ENCODE data around the gene NUP93. TPM values are rescaled to one million over a fixed set of nuclear protein-coding genes. Genes with fewer than 3 reads are reported as not detected.

NUP93 gene
- total RNA-seq, 5 donors from 2014 or later (not counting 1 experiment from before 2014, with no cell fraction given) = 52.6 to 72.4 (median 60.5) TPM

DNA sequence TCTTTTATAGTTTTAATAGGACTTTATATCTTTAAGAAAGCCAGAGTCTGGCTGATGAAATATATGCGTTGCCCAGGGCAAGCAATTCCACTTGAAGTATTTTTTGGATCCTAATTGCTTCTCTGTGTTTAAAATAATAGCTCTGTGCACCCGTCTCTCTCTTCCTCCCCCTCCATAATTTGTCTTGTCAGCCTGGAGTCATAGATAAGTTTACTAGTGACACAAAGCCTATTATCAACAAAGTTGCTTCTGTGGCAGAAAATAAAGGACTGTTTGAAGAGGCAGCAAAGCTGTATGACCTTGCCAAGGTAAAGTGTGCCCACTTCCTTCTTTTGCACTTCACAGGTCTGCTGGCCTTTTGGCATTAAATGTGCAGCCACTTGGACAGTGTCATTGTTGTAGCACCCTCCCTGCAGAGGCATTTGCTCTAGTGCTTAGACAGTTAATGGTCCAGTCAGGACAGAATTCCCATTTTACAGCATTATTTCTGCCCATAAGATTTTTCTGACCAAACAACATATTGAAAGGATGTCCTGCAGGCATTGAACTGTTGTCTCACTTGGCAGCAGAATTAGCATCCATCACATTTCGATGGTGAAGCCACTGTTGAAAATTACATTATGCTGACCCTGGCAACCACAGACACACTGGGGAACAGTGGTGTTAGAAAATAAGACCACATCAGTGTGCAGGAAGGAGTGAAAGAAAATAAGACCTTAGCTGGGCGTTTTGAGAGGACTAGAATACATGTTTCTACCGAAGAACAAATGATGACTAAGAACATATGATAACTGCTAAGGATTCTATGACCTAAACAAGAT is 106.7 kb downstream of the NUP93 start:
- no peaks in the 10 kb centered on the region for H3K27me3 ChIP-seq (replicated peaks in 1 of 2; ENCODE audit: control insufficient read depth in 2 of 2, extremely low read depth in 1 of 2, insufficient read depth in 2 of 2, low read length in 1 of 2)
- H3K27ac ChIP-seq (ENCODE audit: low read length) = no peak overlapping the region
- H3K9me3 ChIP-seq = no peaks in the 10 kb centered on the region
- POLR2A ChIA-PET = interaction anchor here in 1 of 2 donors (0.7 kb wide), 1 partner anchor 26 kb away, joined by 3 read pairs; no protein-coding TSS in a partner anchor
- CTCF ChIA-PET = no interaction called here
- H3K4me1 Mint-ChIP-seq = peaks cover 10 to 17% (median 10%) of the 10 kb centered on the region in 3 donors
- H3K4me1 ChIP-seq (ENCODE audit: control insufficient read depth in 1 of 2, extremely low read depth in 1 of 2, insufficient read depth in 2 of 2, low read length in 2 of 2) = peaks cover 0 to 3% of the 10 kb centered on the region in 2 experiments
- no peak for DNase-seq
- no peak for ATAC-seq (replicated peaks in 1 of 4)
- peaks cover 69% of the 10 kb centered on the region for H3K36me3 Mint-ChIP-seq
- H3K4me3 Mint-ChIP-seq = no peak overlapping the region
- H3K27ac Mint-ChIP-seq = peak overlapping the region in 1 of 2 donors; percentile 39
- peaks cover 22 to 89% of the 10 kb centered on the region in 2 donors for H3K36me3 ChIP-seq (ENCODE audit: control insufficient read depth in 2 of 2, extremely low read depth in 1 of 2, insufficient read depth in 1 of 2, low read length in 1 of 2)
- H3K4me3 ChIP-seq (ENCODE audit: control insufficient read depth in 1 of 2, extremely low read depth in 1 of 2, low read length in 1 of 2) = no peak overlapping the region
- no CpG with 5 or more reads among the region's 5 CpGs for WGBS (ENCODE audit: insufficient coverage)
- H3K27me3 Mint-ChIP-seq = no peaks in the 10 kb centered on the region
- H3K9me3 Mint-ChIP-seq = no peaks in the 10 kb centered on the region

DNA sequence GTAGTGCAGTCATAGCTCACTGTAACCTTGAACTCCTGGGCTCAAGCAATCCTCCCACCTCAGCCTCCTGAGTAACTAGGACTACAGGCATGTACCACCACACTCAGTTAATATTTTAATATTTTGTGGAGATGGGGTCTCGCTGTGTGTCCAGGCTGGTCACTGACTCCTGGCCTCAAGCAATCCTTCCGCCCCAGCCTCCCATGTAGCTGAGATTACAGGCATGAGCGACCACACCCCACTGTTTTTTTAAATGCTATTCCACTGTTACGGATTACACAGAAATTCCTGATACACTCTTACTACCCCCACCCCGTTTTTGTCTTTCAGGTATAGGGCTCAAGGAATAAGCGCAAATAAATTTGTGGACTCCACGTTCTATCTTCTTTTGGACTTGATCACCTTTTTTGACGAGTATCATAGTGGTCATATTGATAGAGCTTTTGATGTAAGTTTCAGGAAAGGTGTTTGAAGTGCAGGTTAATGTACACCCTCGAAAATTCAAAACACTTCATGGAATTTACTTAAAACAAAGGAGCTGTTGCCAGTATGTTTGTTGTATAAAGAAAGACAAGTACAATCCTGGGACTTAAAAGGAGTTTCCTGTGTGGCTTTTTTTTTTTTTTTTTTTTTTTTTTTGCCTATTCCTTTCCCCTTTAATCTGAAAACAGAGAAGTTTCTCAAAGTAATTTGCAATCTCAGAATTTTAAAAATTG is 108.9 kb downstream of the NUP93 start:
- ATAC-seq (replicated peaks in 1 of 4) = no peak
- Histone ChIP-seq H3K36me3 (ENCODE audit: control insufficient read depth in 2 of 2, extremely low read depth in 1 of 2, insufficient read depth in 1 of 2, low read length in 1 of 2) (peaks cover 14 to 89% of the 10 kb centered on the region in 2 donors), H3K4me1 (ENCODE audit: control insufficient read depth in 1 of 2, extremely low read depth in 1 of 2, insufficient read depth in 2 of 2, low read length in 2 of 2) (peaks cover 0 to 3% of the 10 kb centered on the region in 2 experiments), H3K27ac (ENCODE audit: low read length) (no peak overlapping the region), H3K4me3 (ENCODE audit: control insufficient read depth in 1 of 2, extremely low read depth in 1 of 2, low read length in 1 of 2) (no peak overlapping the region), H3K27me3 (replicated peaks in 1 of 2; ENCODE audit: control insufficient read depth in 2 of 2, extremely low read depth in 1 of 2, insufficient read depth in 2 of 2, low read length in 1 of 2) (no peaks in the 10 kb centered on the region), H3K9me3 (no peaks in the 10 kb centered on the region)
- no peaks in the 10 kb centered on the region for H3K9me3 Mint-ChIP-seq
- CTCF ChIA-PET = interaction anchor here (0.5 to 0.9 kb wide), 3 partner anchors 25 to 238 kb away, joined by 3 to 4 read pairs (median 3); no protein-coding TSS in a partner anchor
- no peak overlapping the region for H3K4me3 Mint-ChIP-seq
- WGBS (ENCODE audit: insufficient coverage) = 100% methylated on average over 4 of the region's 9 CpGs
- POLR2A ChIA-PET = no interaction called here
- peaks cover 65% of the 10 kb centered on the region for H3K36me3 Mint-ChIP-seq
- no peak overlapping the region for H3K27ac Mint-ChIP-seq
- no peak for DNase-seq
- peaks cover 10 to 17% (median 10%) of the 10 kb centered on the region in 3 donors for H3K4me1 Mint-ChIP-seq
- no peaks in the 10 kb centered on the region for H3K27me3 Mint-ChIP-seq

DNA sequence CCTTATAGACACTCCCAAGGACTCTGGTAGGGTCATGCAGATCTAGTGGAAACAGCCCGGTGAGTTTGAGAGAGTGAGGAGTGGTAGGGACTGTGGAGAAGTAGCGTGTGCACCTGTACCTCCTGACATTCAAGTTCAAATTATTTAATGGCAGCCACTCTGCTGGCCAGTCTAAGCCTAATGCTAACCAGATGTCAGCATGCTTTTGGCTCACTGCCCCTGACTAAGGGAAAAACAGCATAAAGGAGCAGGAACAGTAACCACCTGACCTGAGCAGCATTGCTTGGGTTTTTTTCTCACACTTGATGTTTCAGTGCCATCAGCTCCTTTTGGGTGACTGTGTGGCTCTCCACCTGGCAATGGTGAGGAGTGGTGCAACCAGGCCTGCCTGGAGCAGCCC is 111.3 kb downstream of the NUP93 start:
- CTCF ChIA-PET = no interaction called here
- POLR2A ChIA-PET = no interaction called here
- DNase-seq (no peak), ATAC-seq (replicated peaks in 1 of 4) (no peak)
- H3K4me3 ChIP-seq (ENCODE audit: control insufficient read depth in 1 of 2, extremely low read depth in 1 of 2, low read length in 1 of 2) = no peak overlapping the region
- Mint-ChIP-seq H3K9me3 (no peaks in the 10 kb centered on the region), H3K36me3 (peaks cover 69% of the 10 kb centered on the region), H3K4me3 (no peak overlapping the region), H3K27me3 (no peaks in the 10 kb centered on the region), H3K27ac (no peak overlapping the region), H3K4me1 (peaks cover 10 to 17% (median 10%) of the 10 kb centered on the region in 3 donors)
- H3K27ac ChIP-seq (ENCODE audit: low read length) = no peak overlapping the region
- peaks cover 0 to 3% of the 10 kb centered on the region in 2 experiments for H3K4me1 ChIP-seq (ENCODE audit: control insufficient read depth in 1 of 2, extremely low read depth in 1 of 2, insufficient read depth in 2 of 2, low read length in 2 of 2)
- H3K36me3 ChIP-seq (ENCODE audit: control insufficient read depth in 2 of 2, extremely low read depth in 1 of 2, insufficient read depth in 1 of 2, low read length in 1 of 2) = peaks cover 5 to 76% of the 10 kb centered on the region in 2 donors
- WGBS (ENCODE audit: insufficient coverage) = 100% methylated on average over 2 of the region's 2 CpGs
- no peaks in the 10 kb centered on the region for H3K9me3 ChIP-seq
- H3K27me3 ChIP-seq (replicated peaks in 1 of 2; ENCODE audit: control insufficient read depth in 2 of 2, extremely low read depth in 1 of 2, insufficient read depth in 2 of 2, low read length in 1 of 2) = no peaks in the 10 kb centered on the region

DNA sequence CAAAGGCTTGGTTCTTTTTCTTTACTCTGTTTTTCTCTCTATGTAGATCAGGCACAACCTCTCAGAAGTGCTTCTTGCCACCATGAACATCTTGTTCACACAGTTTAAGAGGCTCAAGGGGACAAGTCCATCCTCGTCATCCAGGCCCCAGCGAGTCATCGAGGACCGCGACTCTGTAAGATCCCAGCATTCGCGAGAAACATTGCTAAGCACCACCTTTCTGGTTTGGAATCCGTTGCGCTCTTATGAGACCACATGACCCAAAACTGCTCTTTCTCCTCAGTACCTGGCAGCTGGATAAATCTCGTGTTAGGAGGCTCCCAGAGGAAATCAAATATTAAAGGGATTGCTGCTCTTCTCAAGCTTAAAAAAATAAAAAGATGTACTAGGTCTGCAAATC is 111.7 kb downstream of the NUP93 start:
- Histone ChIP-seq H3K9me3 (no peaks in the 10 kb centered on the region), H3K4me3 (ENCODE audit: control insufficient read depth in 1 of 2, extremely low read depth in 1 of 2, low read length in 1 of 2) (no peak overlapping the region), H3K36me3 (ENCODE audit: control insufficient read depth in 2 of 2, extremely low read depth in 1 of 2, insufficient read depth in 1 of 2, low read length in 1 of 2) (peaks cover 5 to 71% of the 10 kb centered on the region in 2 donors), H3K27me3 (replicated peaks in 1 of 2; ENCODE audit: control insufficient read depth in 2 of 2, extremely low read depth in 1 of 2, insufficient read depth in 2 of 2, low read length in 1 of 2) (no peaks in the 10 kb centered on the region), H3K4me1 (ENCODE audit: control insufficient read depth in 1 of 2, extremely low read depth in 1 of 2, insufficient read depth in 2 of 2, low read length in 2 of 2) (peaks cover 0 to 3% of the 10 kb centered on the region in 2 experiments), H3K27ac (ENCODE audit: low read length) (no peak overlapping the region)
- Mint-ChIP-seq H3K9me3 (no peaks in the 10 kb centered on the region), H3K27ac (no peak overlapping the region), H3K36me3 (peaks cover 65% of the 10 kb centered on the region), H3K27me3 (no peaks in the 10 kb centered on the region), H3K4me3 (no peak overlapping the region), H3K4me1 (peaks cover 10 to 18% (median 11%) of the 10 kb centered on the region in 3 donors)
- ATAC-seq (replicated peaks in 1 of 4) = no peak
- WGBS (ENCODE audit: insufficient coverage) = 95% methylated on average over 9 of the region's 10 CpGs
- DNase-seq = no peak
- ChIA-PET CTCF (interaction anchor here in 1 of 2 donors (0.5 kb wide), 1 partner anchor 252 kb away, joined by 6 read pairs; no protein-coding TSS in a partner anchor), POLR2A (no interaction called here)

DNA sequence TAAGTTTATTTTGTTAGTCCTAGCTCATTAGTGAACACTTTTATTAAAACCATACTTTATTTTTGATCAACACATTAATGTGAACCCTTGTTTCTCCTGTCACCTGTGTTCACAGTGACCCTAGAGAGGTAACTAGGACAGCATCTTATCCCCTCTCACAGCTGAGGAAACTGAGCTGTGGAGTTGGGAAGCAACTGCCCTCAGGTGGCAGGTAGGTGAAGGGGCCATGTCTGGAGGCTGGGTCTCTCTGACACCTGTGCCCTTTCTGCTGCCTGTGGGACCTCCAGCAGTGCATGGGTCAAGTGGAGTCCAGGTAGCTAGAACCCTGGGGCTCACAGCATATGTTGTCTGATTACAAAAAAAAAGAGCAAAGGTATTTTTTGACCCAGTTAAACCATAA is 112.2 kb downstream of the NUP93 start:
- Histone ChIP-seq H3K4me3 (ENCODE audit: control insufficient read depth in 1 of 2, extremely low read depth in 1 of 2, low read length in 1 of 2) (no peak overlapping the region), H3K9me3 (no peaks in the 10 kb centered on the region), H3K27ac (ENCODE audit: low read length) (no peak overlapping the region), H3K27me3 (replicated peaks in 1 of 2; ENCODE audit: control insufficient read depth in 2 of 2, extremely low read depth in 1 of 2, insufficient read depth in 2 of 2, low read length in 1 of 2) (no peaks in the 10 kb centered on the region), H3K36me3 (ENCODE audit: control insufficient read depth in 2 of 2, extremely low read depth in 1 of 2, insufficient read depth in 1 of 2, low read length in 1 of 2) (peaks cover 5 to 67% of the 10 kb centered on the region in 2 donors), H3K4me1 (ENCODE audit: control insufficient read depth in 1 of 2, extremely low read depth in 1 of 2, insufficient read depth in 2 of 2, low read length in 2 of 2) (peaks cover under 1 to 3% of the 10 kb centered on the region in 2 experiments)
- ATAC-seq (replicated peaks in 1 of 4) (no peak), DNase-seq (no peak)
- ChIA-PET POLR2A (no interaction called here), CTCF (interaction anchor here (0.5 to 0.6 kb wide), 3 partner anchors 136 to 251 kb away, joined by 3 to 6 read pairs (median 5); no protein-coding TSS in a partner anchor)
- Mint-ChIP-seq H3K4me3 (no peak overlapping the region), H3K4me1 (peaks cover 15 to 23% (median 15%) of the 10 kb centered on the region in 3 donors), H3K27me3 (no peaks in the 10 kb centered on the region), H3K36me3 (peaks cover 62% of the 10 kb centered on the region), H3K9me3 (no peaks in the 10 kb centered on the region), H3K27ac (no peak overlapping the region)

DNA sequence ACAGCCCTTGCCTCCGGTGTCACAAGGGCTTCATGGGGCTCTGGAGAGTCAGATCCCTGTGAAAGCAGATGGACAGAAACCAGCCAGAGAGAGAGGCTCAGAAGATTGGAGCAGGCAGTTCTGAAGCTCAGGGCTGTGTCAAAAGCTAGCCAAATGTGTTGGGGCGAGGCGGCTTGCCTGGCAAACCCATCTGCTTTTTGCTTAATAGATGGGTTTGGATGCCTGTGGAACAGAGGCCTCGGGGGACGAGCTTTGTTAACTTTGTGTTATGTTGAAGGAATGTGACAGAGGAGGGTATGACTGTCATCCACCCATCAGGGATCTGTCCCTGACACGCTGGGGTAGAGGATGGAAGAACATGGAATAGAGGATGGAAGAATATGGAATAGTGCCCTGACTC is 114.1 kb downstream of the NUP93 start:
- Mint-ChIP-seq H3K36me3 (peaks cover 55% of the 10 kb centered on the region), H3K4me3 (no peak overlapping the region), H3K4me1 (peaks cover 20 to 33% (median 29%) of the 10 kb centered on the region in 3 donors), H3K27ac (no peak overlapping the region), H3K9me3 (no peaks in the 10 kb centered on the region), H3K27me3 (no peaks in the 10 kb centered on the region)
- H3K27ac ChIP-seq (ENCODE audit: low read length) = no peak overlapping the region
- peaks cover 2 to 9% of the 10 kb centered on the region in 2 experiments for H3K4me1 ChIP-seq (ENCODE audit: control insufficient read depth in 1 of 2, extremely low read depth in 1 of 2, insufficient read depth in 2 of 2, low read length in 2 of 2)
- POLR2A ChIA-PET = no interaction called here
- H3K36me3 ChIP-seq (ENCODE audit: control insufficient read depth in 2 of 2, extremely low read depth in 1 of 2, insufficient read depth in 1 of 2, low read length in 1 of 2) = peaks cover 5 to 47% of the 10 kb centered on the region in 2 donors
- no peaks in the 10 kb centered on the region for H3K9me3 ChIP-seq
- DNase-seq (no peak), ATAC-seq (replicated peaks in 1 of 4) (no peak)
- H3K4me3 ChIP-seq (ENCODE audit: control insufficient read depth in 1 of 2, extremely low read depth in 1 of 2, low read length in 1 of 2) = no peak overlapping the region
- no peaks in the 10 kb centered on the region for H3K27me3 ChIP-seq (replicated peaks in 1 of 2; ENCODE audit: control insufficient read depth in 2 of 2, extremely low read depth in 1 of 2, insufficient read depth in 2 of 2, low read length in 1 of 2)
- 100% methylated on average over 5 of the region's 6 CpGs for WGBS (ENCODE audit: insufficient coverage)
- CTCF ChIA-PET = no interaction called here

All from T-cell (primary cell).